Measurements from ENCODE around the gene PUS3.

DNA sequence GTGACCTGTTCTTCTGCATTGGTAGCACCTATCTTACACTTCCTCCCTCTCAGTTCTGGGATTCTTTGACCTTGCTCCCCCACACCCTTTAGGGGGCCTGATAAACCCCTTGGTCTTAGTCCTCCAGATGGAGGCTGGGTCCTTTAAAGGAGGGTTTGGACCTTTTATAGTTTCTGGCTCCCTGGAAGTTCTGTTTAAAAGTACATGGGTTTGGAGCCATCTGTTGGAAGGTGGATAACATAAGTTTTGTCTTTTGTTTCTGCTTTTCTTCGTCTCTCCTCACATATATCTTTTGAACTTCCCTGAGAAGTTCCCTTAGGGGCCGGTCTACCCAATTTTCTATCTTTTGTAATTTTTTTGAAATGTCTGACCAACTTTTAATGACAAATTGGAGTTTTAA, 33.5 kb downstream of the PUS3 start:
- TF ChIP-seq GATA3 (IDR thresholded peaks at IDR 0.05; ENCODE audit: low read depth, low read length): no peak
- no peak for TF ChIP-seq GATA2 (IDR thresholded peaks at IDR 0.05; ENCODE audit: low read depth, low read length)
